Hindlimb muscle (tissue), 1 donor: ENCODE data around the gene SRPK3. TPM values are rescaled to one million over a fixed set of nuclear protein-coding genes. Genes with fewer than 3 reads are reported as not detected.

Experiments used
- polyA plus RNA-seq: library from polyadenylated mRNA; unstranded; fragments of 120-200 nt; gene quantifications from one replicate; pipeline ENCODE4 v1.2.1, GENCODE V29; 2013; ENCODE audit not compliant: insufficient read length

The SRPK3 gene
- polyA plus RNA-seq, 1 donor, result 318 TPM

Other genes with a start within 250 kb of the SRPK3 start
- gene CCNQ, start 181.9 kb upstream of the SRPK3 start, polyA plus RNA-seq, result 11.5 TPM
- gene DUSP9, start 133.8 kb upstream of the SRPK3 start, polyA plus RNA-seq, result 0.14 TPM
- 3.5 TPM for gene PNCK, start 107.2 kb upstream of the SRPK3 start, polyA plus RNA-seq
- 43.1 TPM for gene SLC6A8, start 93.1 kb upstream of the SRPK3 start, polyA plus RNA-seq
- gene BCAP31, start 56.7 kb upstream of the SRPK3 start, polyA plus RNA-seq, result 80.6 TPM
- 13.5 TPM for gene ABCD1, start 56.2 kb upstream of the SRPK3 start, polyA plus RNA-seq
- gene PLXNB3, start 16.8 kb upstream of the SRPK3 start, polyA plus RNA-seq, result 1.9 TPM
- 49.5 TPM for gene IDH3G, start 13.3 kb downstream of the SRPK3 start, polyA plus RNA-seq
- gene SSR4, start 13.6 kb downstream of the SRPK3 start, polyA plus RNA-seq, result 106 TPM
- 2.4 TPM for gene PDZD4, start 49.5 kb downstream of the SRPK3 start, polyA plus RNA-seq
- gene L1CAM, start 105.1 kb downstream of the SRPK3 start, polyA plus RNA-seq, result 2.5 TPM
- gene AVPR2, start 123.6 kb downstream of the SRPK3 start, polyA plus RNA-seq, result 1.4 TPM
- 26.4 TPM for gene ARHGAP4, start 145.2 kb downstream of the SRPK3 start, polyA plus RNA-seq
- gene NAA10, start 154.0 kb downstream of the SRPK3 start, polyA plus RNA-seq, result 71.0 TPM
- gene RENBP, start 163.6 kb downstream of the SRPK3 start, polyA plus RNA-seq, result 5.1 TPM
- gene HCFC1, start 190.8 kb downstream of the SRPK3 start, polyA plus RNA-seq, result 37.9 TPM
- gene TMEM187, start 191.7 kb downstream of the SRPK3 start, polyA plus RNA-seq, result 7.5 TPM
- 46.3 TPM for gene IRAK1, start 238.9 kb downstream of the SRPK3 start, polyA plus RNA-seq